Epithelial cell of esophagus (primary cell): ENCODE measurements around the gene CRAT.

ENCODE experiments used
- DNase-seq: peaks from one replicate; pipeline ENCODE4 v3.0.0; 2010; ENCODE audit warnings: low read depth
- H3K4me3 ChIP-seq: 2 replicates; pipeline ENCODE4 v1.5.1; 2011; ENCODE audit warnings: mild to moderate bottlenecking, low read length, control low read depth
- CTCF ChIP-seq: IDR thresholded peaks from 2 replicates; pipeline ENCODE4 v1.5.1; 2011; ENCODE audit warnings: low read depth, mild to moderate bottlenecking, low read length, control low read depth, inconsistent platforms; ENCODE audit not compliant: insufficient read depth; ENCODE audit errors: missing control alignments

CRAT gene

GRCh38 chr9:129102095-129102525 is 8.5 kb downstream of the CRAT start:
- no peak for TF ChIP-seq CTCF
- H3K4me3 ChIP-seq, result no peak overlapping the region
- DNase-seq, result no peak

- TF ChIP-seq CTCF, result no peak
- H3K4me3 ChIP-seq, result no peak overlapping the region
- DNase-seq, result no peak
Observed at GRCh38 chr9:129101279-129101678, 9.3 kb downstream of the CRAT start.

- peak; percentile 22 for TF ChIP-seq CTCF
- no peak overlapping the region for H3K4me3 ChIP-seq
- peak; percentile 38 for DNase-seq
Observed at GRCh38 chr9:129100383-129101169, 10.0 kb downstream of the CRAT start.

- no peak for TF ChIP-seq CTCF
- DNase-seq, result no peak
- no peak overlapping the region for H3K4me3 ChIP-seq
Observed at GRCh38 chr9:129098328-129098727, 12.3 kb downstream of the CRAT start.

- H3K4me3 ChIP-seq, result no peak overlapping the region
- no peak for TF ChIP-seq CTCF
- DNase-seq, result no peak
Observed at GRCh38 chr9:129097671-129098306, 12.8 kb downstream of the CRAT start.

- no peak overlapping the region for H3K4me3 ChIP-seq
- no peak for DNase-seq
- no peak for TF ChIP-seq CTCF
Observed at GRCh38 chr9:129095908-129096307, 14.7 kb downstream of the CRAT start.

GRCh38 chr9:129095170-129095667 is 15.4 kb downstream of the CRAT start:
- TF ChIP-seq CTCF, result no peak
- no peak overlapping the region for H3K4me3 ChIP-seq
- no peak for DNase-seq
